ENCODE data around the gene KLHDC3.

- peak in 1 of 2 donors; percentile 23 for TF ChIP-seq CTCF (IDR thresholded peaks at IDR 0.05)
- TF ChIP-seq EP300 (IDR thresholded peaks at IDR 0.05): no peak
These were observed 4.9 kb upstream of the KLHDC3 start for GRCh38 chr6:43009124-43009523.

All from suprapubic skin (tissue), 3 donors.